ENCODE data around the gene SLC34A3.

Gene SLC34A3

GRCh38 chr9:137218212-137218753 lies 12.4 kb upstream of the SLC34A3 start:
- no peak for DNase-seq (ENCODE audit: low read depth)
- no peak overlapping the region for H3K4me3 ChIP-seq (ENCODE audit: low read depth, low read length)
- no peak for TF ChIP-seq CTCF (IDR thresholded peaks at IDR 0.05; ENCODE audit: low read depth, low read length, missing control alignments)

GRCh38 chr9:137218754-137219271 lies 11.9 kb upstream of the SLC34A3 start:
- no peak overlapping the region for H3K4me3 ChIP-seq (ENCODE audit: low read depth, low read length)
- DNase-seq (ENCODE audit: low read depth): no peak
- no peak for TF ChIP-seq CTCF (IDR thresholded peaks at IDR 0.05; ENCODE audit: low read depth, low read length, missing control alignments)

DNA sequence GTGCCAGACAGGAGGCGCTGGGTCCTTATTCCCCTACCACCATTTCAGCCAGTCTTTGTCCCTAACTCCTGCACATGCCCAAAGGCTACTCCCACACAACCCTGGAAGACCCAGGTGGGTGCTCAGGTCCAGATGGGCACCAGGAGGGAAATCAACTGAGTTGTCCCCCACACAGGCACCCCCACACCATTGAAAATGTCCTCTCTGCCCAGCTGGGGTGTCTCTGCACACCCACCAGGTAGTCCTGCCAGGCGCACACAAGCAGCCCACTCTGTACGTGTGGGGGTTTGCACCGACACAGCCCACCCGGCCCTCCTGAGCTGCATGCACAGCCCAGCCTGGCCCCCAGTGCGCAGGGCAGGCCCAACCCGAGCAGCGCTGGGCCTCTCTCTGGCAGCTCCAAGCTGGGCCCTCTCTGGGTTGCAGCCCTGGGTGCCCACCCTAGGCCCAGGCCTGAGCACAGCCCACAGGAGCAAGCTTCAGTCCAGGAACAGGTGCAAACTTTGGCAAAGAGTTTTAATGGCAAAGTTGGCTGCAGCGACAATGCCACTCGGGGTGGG lies 10.9 kb upstream of the SLC34A3 start:
- DNase-seq (ENCODE audit: low read depth): no peak
- TF ChIP-seq CTCF (IDR thresholded peaks at IDR 0.05; ENCODE audit: low read depth, low read length, missing control alignments): no peak
- no peak overlapping the region for H3K4me3 ChIP-seq (ENCODE audit: low read depth, low read length)

- TF ChIP-seq CTCF (IDR thresholded peaks at IDR 0.05; ENCODE audit: low read depth, low read length, missing control alignments): no peak
- no peak for DNase-seq (ENCODE audit: low read depth)
- H3K4me3 ChIP-seq (ENCODE audit: low read depth, low read length): no peak overlapping the region
Measured at GRCh38 chr9:137220317-137221094, 10.2 kb upstream of the SLC34A3 start.

GRCh38 chr9:137221095-137221505 lies 9.6 kb upstream of the SLC34A3 start:
- no peak for TF ChIP-seq CTCF (IDR thresholded peaks at IDR 0.05; ENCODE audit: low read depth, low read length, missing control alignments)
- no peak overlapping the region for H3K4me3 ChIP-seq (ENCODE audit: low read depth, low read length)
- no peak for DNase-seq (ENCODE audit: low read depth)

DNA sequence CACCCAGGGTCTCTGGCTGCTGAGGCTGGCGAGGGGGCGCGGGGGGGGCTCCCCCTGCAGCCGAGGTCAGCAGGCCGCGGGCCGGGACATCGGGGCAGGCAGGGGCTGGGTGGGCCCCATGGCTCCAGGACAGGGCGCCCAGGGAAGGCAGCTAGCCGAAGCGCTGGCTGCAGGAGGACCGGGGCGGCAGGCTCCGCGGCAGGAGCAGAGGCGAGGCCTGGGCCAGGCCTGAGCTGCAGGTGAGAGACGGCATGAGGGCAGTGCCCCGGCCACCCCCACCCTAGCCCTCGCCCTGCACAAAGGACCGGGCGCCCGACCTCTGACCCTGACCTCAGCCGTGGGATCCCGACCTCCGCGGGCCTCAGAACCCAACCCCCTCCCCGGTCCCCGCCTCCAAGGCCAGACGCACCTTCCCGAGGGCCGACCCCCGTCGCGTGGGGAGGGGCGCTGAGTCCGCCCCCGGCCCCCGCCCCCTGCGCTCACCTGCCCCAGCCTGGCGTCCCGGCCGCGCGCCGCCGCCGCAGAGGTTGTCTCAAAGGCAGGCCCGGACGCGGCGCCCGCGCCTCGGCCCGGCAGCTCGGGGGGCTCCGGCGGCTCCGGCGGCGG lies 9.1 kb upstream of the SLC34A3 start:
- TF ChIP-seq CTCF (IDR thresholded peaks at IDR 0.05; ENCODE audit: low read depth, low read length, missing control alignments): no peak

More for the DNA sequence above, 9.1 kb upstream of the SLC34A3 start:
- peak overlapping the region; percentile 61 for H3K4me3 ChIP-seq (ENCODE audit: low read depth, low read length)
- no peak for DNase-seq (ENCODE audit: low read depth)

All from GM12864 (cell line).